ENCODE data around the gene TPPP. TPM values are rescaled to one million over a fixed set of nuclear protein-coding genes. Genes with fewer than 3 reads are reported as not detected.
A peak's percentile ranks its signal among the peaks of the same experiment; 100 is the strongest.

Gene TPPP
- total and polyA plus RNA-seq, 2 of the 13 experiments (the other 11 are each of a cell fraction or from before 2014, with no cell fraction given): 0.07 TPM; not detected in 1

- TF ChIP-seq TFDP1 (CRISPR knock-in tag; IDR thresholded peaks at IDR 0.05; ENCODE audit: borderline replicate concordance) (0 out of 2 replicates have a peak, but pooled peaks have one; percentile 17), ZNF737 (CRISPR knock-in tag; IDR thresholded peaks at IDR 0.05; ENCODE audit: borderline replicate concordance) (no peak), RXRA (CRISPR knock-in tag; IDR thresholded peaks at IDR 0.05) (peak; percentile 66), ZNF691 (CRISPR knock-in tag; IDR thresholded peaks at IDR 0.05; ENCODE audit: borderline replicate concordance, low read depth) (peak; percentile 66; the same call in 1 of the 2 replicates), ZMAT3 (CRISPR knock-in tag; conservative IDR thresholded peaks at IDR 0.05) (0 out of 2 replicates have a peak, but pooled peaks have one; percentile 44), FOSL2 (CRISPR knock-in tag; IDR thresholded peaks at IDR 0.05) (no peak), ZNF670 (CRISPR knock-in tag; IDR thresholded peaks at IDR 0.05; ENCODE audit: borderline replicate concordance) (no peak), ZNF276 (CRISPR knock-in tag; IDR thresholded peaks at IDR 0.05; ENCODE audit: low read depth) (no peak), ZNF296 (CRISPR knock-in tag; conservative IDR thresholded peaks at IDR 0.05) (peak; percentile 90; the same call in 1 of the 2 replicates), ZFP36L1 (CRISPR knock-in tag; IDR thresholded peaks at IDR 0.05) (no peak), ZBTB7B (CRISPR knock-in tag; IDR thresholded peaks at IDR 0.05) (0 out of 2 replicates have a peak, but pooled peaks have one; percentile 36), ZNF629 (CRISPR knock-in tag; conservative IDR thresholded peaks at IDR 0.05) (peak; percentile 42; the same call in 1 of the 2 replicates), ZNF761 (CRISPR knock-in tag; conservative IDR thresholded peaks at IDR 0.05) (peak; percentile 42), ZBTB33 (CRISPR knock-in tag; IDR thresholded peaks at IDR 0.05) (peak; percentile 9; the same call in 1 of the 2 replicates), PAX8 (CRISPR knock-in tag; IDR thresholded peaks at IDR 0.05; ENCODE audit: borderline replicate concordance) (no peak), TOPORS (CRISPR knock-in tag; IDR thresholded peaks at IDR 0.05) (0 out of 2 replicates have a peak, but pooled peaks have one; percentile 43), MAFG (CRISPR knock-in tag; IDR thresholded peaks at IDR 0.05) (no peak), ZNF557 (CRISPR knock-in tag; IDR thresholded peaks at IDR 0.05) (no peak), ZNF343 (CRISPR knock-in tag; IDR thresholded peaks at IDR 0.05) (peak; percentile 76; the same call in 1 of the 2 replicates), MTA3 (CRISPR knock-in tag; IDR thresholded peaks at IDR 0.05) (no peak), XRCC5 (optimal IDR thresholded peaks at IDR 0.05; ENCODE audit: low read length) (peak; percentile 69)
Measured at GRCh38 chr5:671459-672328, 21.5 kb downstream of the TPPP start (continued).

Measured in HepG2 (cell line).